HG02973 (cell line): Measurements from ENCODE around the gene BRSK1.

Experiments
- ATAC-seq: cut with Tn5 transposase; IDR thresholded peaks from one replicate; pipeline ENCODE4 v1.9.1; 2021; ENCODE audit warnings: moderate library complexity; ENCODE audit not compliant: unreplicated experiment

Gene BRSK1

GRCh38 chr19:55273978-55274707 is 9.7 kb upstream of the BRSK1 start:
- no peak for ATAC-seq

GRCh38 chr19:55275851-55276719 is 7.7 kb upstream of the BRSK1 start:
- peak; percentile 42 for ATAC-seq

- no peak for ATAC-seq
Observed at GRCh38 chr19:55276720-55277430, 6.9 kb upstream of the BRSK1 start.

GRCh38 chr19:55277494-55277893 is 6.3 kb upstream of the BRSK1 start:
- no peak for ATAC-seq

- no peak for ATAC-seq
Observed at GRCh38 chr19:55278391-55279135, 5.2 kb upstream of the BRSK1 start.

- ATAC-seq: no peak
Observed at GRCh38 chr19:55279340-55279739, 4.5 kb upstream of the BRSK1 start.

GRCh38 chr19:55279770-55280643 is 3.8 kb upstream of the BRSK1 start, which contains the start of gene HSPBP1:
Gene HSPBP1, minus strand, starts transcription at chr19:55280110. Its CDS starts 502 bp downstream, at chr19:55279608.
- ATAC-seq: peak; percentile 57

GRCh38 chr19:55284405-55285058 is 735 bp downstream of the BRSK1 start:
- ATAC-seq: no peak

GRCh38 chr19:55285229-55285890 is 1.6 kb downstream of the BRSK1 start:
- no peak for ATAC-seq

- no peak for ATAC-seq
Observed at GRCh38 chr19:55287361-55288079, 3.7 kb downstream of the BRSK1 start.

GRCh38 chr19:55289117-55289796 is 5.5 kb downstream of the BRSK1 start:
- ATAC-seq: no peak

GRCh38 chr19:55297267-55297666 is 13.5 kb downstream of the BRSK1 start:
- ATAC-seq: no peak

GRCh38 chr19:55299991-55300390 is 16.2 kb downstream of the BRSK1 start:
- no peak for ATAC-seq

GRCh38 chr19:55300886-55301458 is 17.2 kb downstream of the BRSK1 start:
- ATAC-seq: no peak

GRCh38 chr19:55301459-55302317 is 17.9 kb downstream of the BRSK1 start:
- ATAC-seq: peak; percentile 56

GRCh38 chr19:55302318-55302703 is 18.5 kb downstream of the BRSK1 start:
- no peak for ATAC-seq
